Dermis blood vessel endothelial cell (primary cell): ENCODE data around the gene OR6N1. TPM values are rescaled to one million over a fixed set of nuclear protein-coding genes. Genes with fewer than 3 reads are reported as not detected.

Experiments used
- DNase-seq: peaks from one replicate; pipeline ENCODE4 v3.0.0; 2010
- total RNA-seq: library from RNA; depleted of rRNA; stranded (reverse); fragments of >200 nt; gene quantifications from 2 replicates; pipeline ENCODE4 v1.2.3, GENCODE V29; 2014

Gene OR6N1
- total RNA-seq, 1 donor from 2014 or later, result not detected

DNA sequence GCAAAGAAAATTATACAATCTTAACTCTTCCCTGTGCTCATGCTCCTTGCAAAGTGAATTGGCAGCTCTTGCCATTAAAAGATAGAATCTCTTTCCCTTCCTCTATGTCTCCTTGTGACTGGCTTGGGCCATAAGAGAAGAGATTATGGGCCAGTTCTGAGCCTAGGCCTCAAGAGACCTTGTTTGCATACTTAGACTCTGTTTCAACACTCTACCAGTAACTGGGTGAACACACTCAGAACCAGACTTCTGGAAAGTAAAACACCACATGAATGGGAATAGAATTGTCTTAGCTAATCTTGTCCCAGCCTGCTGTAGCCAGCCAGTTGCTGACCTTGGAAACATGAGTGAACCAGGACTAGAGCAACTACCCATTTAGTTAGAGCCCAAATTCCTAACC lies 36.1 kb downstream of the OR6N1 start:
- DNase-seq, result no peak

DNA sequence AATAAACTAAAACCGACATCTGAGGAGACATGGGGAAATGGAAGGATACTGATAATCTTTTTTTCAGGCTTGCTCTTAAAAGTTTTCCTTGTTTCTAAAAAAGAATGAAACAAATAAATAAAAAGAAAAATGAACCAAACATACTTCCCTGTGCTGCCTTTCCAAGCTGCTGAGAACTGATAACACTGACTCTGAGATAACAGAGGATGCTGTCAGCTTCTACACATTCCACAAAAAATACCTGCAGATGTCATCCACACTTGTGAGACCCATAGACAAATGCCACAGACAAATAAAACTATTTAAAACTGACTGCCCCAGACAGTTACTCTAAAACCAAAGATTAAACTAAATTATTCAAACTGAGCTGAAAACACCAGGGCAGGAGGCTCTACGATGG lies 39.5 kb downstream of the OR6N1 start:
- no peak for DNase-seq

DNA sequence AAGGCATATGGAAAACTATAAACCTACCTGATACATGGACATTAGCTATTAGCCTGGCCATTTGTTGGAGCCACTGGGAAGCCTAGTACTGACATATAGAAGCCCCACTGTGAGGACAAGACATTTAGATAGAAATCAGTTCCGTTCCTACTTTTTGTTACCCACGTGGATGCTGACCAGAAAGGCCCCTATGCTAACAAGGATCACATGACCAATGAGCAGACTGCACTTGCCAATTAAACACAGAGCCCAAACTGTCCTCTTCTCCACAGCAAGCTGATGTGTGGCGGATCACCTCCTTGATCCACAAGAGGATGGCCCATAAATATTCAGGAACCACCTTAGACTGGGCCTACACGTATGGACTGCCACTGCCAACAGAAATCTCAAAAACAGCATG lies 40.3 kb downstream of the OR6N1 start:
- no peak for DNase-seq

DNA sequence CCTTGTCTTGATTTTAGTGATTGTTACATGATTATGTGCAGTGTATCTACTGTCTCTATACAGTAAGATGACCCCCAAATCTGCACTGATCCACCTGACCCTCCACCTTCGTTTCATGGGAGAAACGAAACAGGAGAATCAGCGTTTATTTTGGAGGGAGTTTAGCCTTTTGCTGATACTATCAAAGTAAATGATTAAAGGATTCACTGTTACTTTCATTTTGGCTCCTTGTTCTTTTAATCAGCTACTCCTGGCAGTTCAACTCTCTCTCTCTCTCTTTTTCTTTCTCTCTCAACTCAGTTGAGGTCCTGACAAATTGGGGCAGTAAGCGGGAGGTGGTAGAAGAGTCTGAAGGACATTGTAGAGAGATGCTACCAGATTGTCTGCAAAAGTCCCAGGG lies 41.5 kb downstream of the OR6N1 start:
- no peak for DNase-seq

DNA sequence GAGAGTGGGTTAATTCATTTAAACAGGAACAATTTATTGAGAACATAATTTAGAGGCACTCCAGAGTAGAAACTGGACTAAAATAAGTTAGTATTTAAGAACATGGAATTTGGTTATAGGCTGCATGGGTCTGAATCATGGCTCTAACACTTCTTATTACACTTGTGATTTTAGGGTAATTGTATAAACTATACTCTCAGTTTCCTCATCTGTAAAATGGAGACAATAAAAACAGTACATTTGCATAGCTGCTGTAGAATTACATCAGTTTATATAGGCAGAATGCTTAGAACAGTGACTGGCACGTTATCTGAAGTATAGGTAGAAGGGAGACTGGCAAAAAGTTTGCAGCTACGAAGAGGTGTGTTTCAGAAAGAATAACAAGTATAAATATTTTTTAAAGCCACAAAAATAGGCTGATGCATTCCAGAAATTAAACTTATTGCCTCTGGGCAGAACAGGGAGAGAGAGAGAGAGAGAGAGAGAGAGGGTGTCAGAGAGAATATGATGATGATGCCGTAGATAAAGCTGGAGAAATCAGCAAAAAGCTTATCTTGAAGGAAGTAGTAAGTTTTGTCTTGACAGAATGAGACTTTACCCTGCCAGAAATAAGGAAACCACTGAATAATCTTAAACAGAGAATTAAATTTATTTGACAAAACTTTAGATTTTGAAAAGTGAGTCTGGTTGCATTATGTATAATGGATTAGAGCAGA lies 43.3 kb downstream of the OR6N1 start:
- no peak for DNase-seq

DNA sequence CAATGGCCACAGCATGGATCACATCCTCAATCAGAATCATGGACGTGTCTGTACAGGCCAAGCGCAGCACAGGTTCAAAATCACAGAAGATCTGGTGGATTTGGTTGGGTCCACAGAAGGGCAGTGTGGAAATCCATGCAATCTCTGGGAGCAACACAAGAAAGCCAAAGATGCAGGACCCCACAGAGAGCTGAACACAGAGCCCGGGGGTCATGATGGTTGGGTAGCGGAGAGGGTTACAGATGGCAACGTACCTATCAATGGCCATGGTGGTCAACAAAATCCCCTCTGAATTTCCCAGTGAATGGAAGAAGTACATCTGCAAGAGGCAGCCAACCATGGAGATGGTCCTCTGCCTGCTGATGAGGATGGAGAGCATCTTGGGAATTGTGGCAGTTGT lies 47.6 kb downstream of the OR6N1 start:
- no peak for DNase-seq

DNA sequence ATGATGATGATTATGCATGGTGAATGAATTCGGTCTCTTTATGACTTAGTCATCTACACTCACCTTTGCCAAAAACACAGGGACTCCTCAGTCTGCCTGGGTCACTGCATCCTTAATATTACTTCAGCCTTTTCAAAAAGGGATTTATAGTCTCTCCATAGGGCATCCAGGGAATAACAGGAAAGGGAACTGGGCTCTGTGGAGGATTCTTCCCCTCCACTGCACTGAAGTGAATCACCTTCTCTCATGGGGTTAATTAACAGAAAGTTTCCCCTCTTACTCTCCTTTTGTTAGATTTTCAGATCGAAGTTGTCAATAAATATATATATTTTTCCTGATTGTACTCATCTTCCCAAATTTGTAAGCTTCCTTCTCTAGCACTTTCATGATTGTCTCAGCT lies 51.4 kb downstream of the OR6N1 start, which contains the start of gene OR6K3:
OR6K3 (minus strand) TSS at position 101 of the 400 bp plus-strand sequence. CDS start 2,605 bp downstream, outside the sequence.
- no peak for DNase-seq

DNA sequence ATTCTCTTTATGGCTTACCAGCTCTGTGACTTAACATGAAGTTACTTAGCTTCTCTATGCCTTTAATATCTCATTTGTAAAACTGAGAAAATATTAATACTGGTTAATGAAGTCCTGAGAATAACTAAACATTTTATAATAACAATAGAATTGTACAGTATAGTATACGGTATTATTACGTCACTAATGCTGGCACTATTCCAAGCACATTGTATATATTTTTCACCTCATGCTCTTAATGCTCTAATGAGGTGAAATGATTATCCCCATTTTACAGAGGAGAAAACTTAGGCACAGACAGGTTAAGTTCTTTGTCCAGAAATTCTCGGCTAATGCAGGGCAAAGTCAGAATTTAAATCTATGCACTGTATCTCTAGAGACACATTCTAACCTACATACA lies 52.3 kb downstream of the OR6N1 start:
- DNase-seq, result no peak

DNA sequence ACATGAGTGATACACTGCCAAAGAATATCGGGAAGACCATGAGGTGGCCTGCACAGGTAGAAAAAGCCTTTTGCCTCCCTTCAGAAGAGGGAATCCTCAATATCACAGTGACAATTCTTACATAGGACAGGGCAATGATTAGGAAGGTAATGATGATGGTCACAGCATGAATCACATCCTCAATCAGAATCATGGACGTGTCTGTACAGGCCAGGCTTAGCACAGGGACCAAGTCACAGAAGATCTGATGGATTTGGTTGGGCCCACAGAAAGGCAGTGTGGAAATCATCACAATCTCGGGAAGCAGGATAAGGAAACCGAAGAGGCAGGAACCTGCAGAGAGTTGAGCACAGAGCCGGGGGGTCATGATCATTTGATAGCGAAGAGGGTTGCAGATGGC lies 54.7 kb downstream of the OR6N1 start:
- DNase-seq, result no peak

DNA sequence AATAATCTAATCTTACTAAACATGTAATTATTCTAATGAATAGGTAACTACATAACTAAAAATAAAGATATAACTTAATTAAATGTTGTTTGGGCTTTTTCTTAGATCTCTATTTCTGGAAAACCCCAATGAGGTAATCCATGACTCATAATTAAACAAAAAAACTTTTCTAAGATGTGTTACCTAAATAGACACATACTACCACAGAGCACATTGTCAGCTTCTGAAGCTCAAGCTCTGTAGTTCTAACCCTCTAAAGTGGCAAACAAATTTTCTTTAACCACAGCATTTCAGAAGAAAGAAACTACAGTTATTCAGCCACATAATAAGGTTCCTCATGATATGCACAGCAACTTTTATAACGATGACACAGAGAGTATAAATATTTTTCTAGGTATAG lies 55.7 kb downstream of the OR6N1 start:
- no peak for DNase-seq

DNA sequence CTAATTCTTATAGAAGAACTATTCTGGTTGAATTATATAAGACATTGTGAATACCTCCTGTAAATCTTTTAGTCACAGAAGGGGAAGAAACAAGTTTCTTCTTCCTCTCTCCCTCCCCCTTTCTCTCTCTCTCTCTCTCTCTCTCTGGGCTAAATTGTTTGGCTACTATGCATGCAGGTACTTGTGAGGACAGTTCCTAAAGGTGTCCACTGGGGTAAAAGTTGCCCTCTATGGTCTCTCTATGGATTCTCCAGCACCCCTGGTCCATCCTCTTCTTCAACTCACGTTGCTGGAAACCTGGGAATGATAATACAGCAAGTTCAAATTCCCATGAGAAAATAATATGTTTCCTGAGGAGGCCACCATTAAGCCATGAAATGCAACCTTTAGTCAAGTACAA lies 57.2 kb downstream of the OR6N1 start:
- no peak for DNase-seq

Other genes starting within 250 kb of the OR6N1 start
- not detected in 2 replicates for gene OR6Y1, start 217.8 kb downstream of the OR6N1 start, total RNA-seq
- gene OR6P1, start 201.6 kb downstream of the OR6N1 start, total RNA-seq, result not detected in 2 replicates
- gene OR10X1, start 192.3 kb downstream of the OR6N1 start, total RNA-seq, result not detected in 2 replicates
- gene OR10Z1, start 166.9 kb downstream of the OR6N1 start, total RNA-seq, result not detected in 2 replicates
- 2.0 and 3.1 TPM in 2 replicates for gene SPTA1, start 85.5 kb downstream of the OR6N1 start, total RNA-seq
- not detected in 2 replicates for gene OR6K2, start 71.5 kb downstream of the OR6N1 start, total RNA-seq
- gene OR6K3, start 51.5 kb downstream of the OR6N1 start, total RNA-seq, result not detected in 2 replicates
- gene OR6K6, start 17.5 kb downstream of the OR6N1 start, total RNA-seq, result not detected in 2 replicates
- not detected in 2 replicates for gene OR6N2, start 9.0 kb upstream of the OR6N1 start, total RNA-seq
- gene MNDA, start 59.2 kb upstream of the OR6N1 start, total RNA-seq, result not detected in 2 replicates
- gene PYHIN1, start 159.4 kb upstream of the OR6N1 start, total RNA-seq, result not detected in 2 replicates
- gene IFI16, start 237.7 kb upstream of the OR6N1 start, total RNA-seq, result 101 and 103 TPM in 2 replicates